ENCODE data around the gene C1QC. TPM values are rescaled to one million over a fixed set of nuclear protein-coding genes. Genes with fewer than 3 reads are reported as not detected.

C1QC gene
- total and polyA plus RNA-seq, 2 of the 8 experiments (the other 6 are each of a cell fraction or from before 2014, with no cell fraction given) = not detected

DNA sequence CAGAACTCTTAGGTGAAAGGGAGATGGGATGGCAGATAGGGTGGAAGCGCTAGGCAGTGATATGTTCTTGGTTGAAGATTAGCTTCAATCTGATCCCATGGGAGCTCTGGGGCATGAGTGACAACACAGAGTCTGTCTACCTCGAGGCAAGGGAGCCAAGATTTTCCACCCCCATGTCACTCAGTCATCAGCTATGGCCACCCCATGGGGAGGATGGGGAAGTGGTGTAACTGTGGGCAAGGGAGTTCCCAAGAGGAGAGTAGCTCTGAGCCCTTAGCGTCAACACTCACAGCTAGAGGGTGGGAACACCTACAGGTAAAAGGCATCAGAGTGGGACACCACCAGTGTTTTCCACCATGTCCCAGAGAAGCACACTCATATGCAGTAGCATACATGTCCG is 37.3 kb upstream of the C1QC start:
- peaks cover 0 to 4% of the 10 kb centered on the region in 2 experiments for H4K20me1 ChIP-seq (replicated peaks in 1 of 2; ENCODE audit: control insufficient read depth in 1 of 2, insufficient read depth in 2 of 2, low read length in 2 of 2)
- no peak overlapping the region for H2BK20ac ChIP-seq (ENCODE audit: low read length)
- no peak overlapping the region for H3K56ac ChIP-seq (replicated peaks; ENCODE audit: insufficient read length, low read depth, low read length)
- no peaks in the 10 kb centered on the region for H3K36me3 ChIP-seq (ENCODE audit: control insufficient read depth in 2 of 4, insufficient read depth in 4 of 4, low read length in 3 of 4)
- H3K9me3 ChIP-seq (ENCODE audit: insufficient read depth in 2 of 2, low read depth in 1 of 2, low read length in 1 of 2) = no peaks in the 10 kb centered on the region
- H2BK15ac ChIP-seq (ENCODE audit: low read length) = no peak overlapping the region
- H3K79me2 ChIP-seq (ENCODE audit: control insufficient read depth in 1 of 2, insufficient read depth in 2 of 2, low read length in 2 of 2) = no peaks in the 10 kb centered on the region
- peaks cover 0 to 6% (median 3%) of the 10 kb centered on the region in 4 experiments for H3K4me1 ChIP-seq (replicated peaks in 1 of 4; ENCODE audit: control insufficient read depth in 3 of 4, insufficient read depth in 4 of 4, low read length in 3 of 4)
- no peak overlapping the region for H4K91ac ChIP-seq (replicated peaks; ENCODE audit: insufficient read length, low read length)
- no peak overlapping the region for H3K4me3 ChIP-seq (ENCODE audit: extremely low read depth in 1 of 4, insufficient read depth in 2 of 4, low read depth in 3 of 4, low read length in 4 of 4)
- no peaks in the 10 kb centered on the region for H3K79me1 ChIP-seq (ENCODE audit: low read depth, low read length)
- H3K23ac ChIP-seq (ENCODE audit: insufficient read length) = no peak overlapping the region
- no peak overlapping the region for H2BK120ac ChIP-seq (replicated peaks; ENCODE audit: low read depth, low read length)
- no peak overlapping the region for H3K4ac ChIP-seq (replicated peaks; ENCODE audit: insufficient read length, low read depth, low read length)
- POLR2A ChIA-PET (ENCODE audit: partially characterized antibody) = no interaction called here
- no peak overlapping the region for H2BK12ac ChIP-seq (ENCODE audit: low read depth, low read length)
- H3K27me3 ChIP-seq (replicated peaks in 1 of 4; ENCODE audit: control insufficient read depth in 3 of 4, extremely low read depth in 1 of 4, insufficient read depth in 3 of 4, low read length in 3 of 4) = peaks cover 0 to 7% (median 0%) of the 10 kb centered on the region in 4 experiments; a peak in 1 of 7 replicates
- no peak overlapping the region for H3K18ac ChIP-seq (ENCODE audit: extremely low read depth, low read length)
- no peak for TF ChIP-seq POU5F1 (IDR thresholded peaks at IDR 0.05; ENCODE audit: low read depth, low read length)
- TF ChIP-seq CEBPB (IDR thresholded peaks at IDR 0.05; ENCODE audit: low read depth, low read length) = no peak
- TF ChIP-seq EGR1 (IDR thresholded peaks at IDR 0.05; ENCODE audit: borderline replicate concordance, low read depth, low read length) = no peak
- TF ChIP-seq GABPA (IDR thresholded peaks at IDR 0.05; ENCODE audit: borderline replicate concordance, insufficient read depth, low read length) = no peak
- no peak for TF ChIP-seq RAD21 (IDR thresholded peaks at IDR 0.05 in 1 of 2, conservative IDR thresholded peaks at IDR 0.05 in 1 of 2; ENCODE audit: low read depth in 2 of 2, low read length in 2 of 2)
- TF ChIP-seq, protein P1, sequence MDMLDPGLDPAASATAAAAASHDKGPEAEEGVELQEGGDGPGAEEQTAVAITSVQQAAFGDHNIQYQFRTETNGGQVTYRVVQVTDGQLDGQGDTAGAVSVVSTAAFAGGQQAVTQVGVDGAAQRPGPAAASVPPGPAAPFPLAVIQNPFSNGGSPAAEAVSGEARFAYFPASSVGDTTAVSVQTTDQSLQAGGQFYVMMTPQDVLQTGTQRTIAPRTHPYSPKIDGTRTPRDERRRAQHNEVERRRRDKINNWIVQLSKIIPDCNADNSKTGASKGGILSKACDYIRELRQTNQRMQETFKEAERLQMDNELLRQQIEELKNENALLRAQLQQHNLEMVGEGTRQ (IDR thresholded peaks at IDR 0.05; ENCODE audit: low read length) = no peak
- no peak overlapping the region for H2AFZ ChIP-seq (ENCODE audit: low read length)
- WGBS, 2 experiments (ENCODE audit: extremely low coverage in 1 of 2, insufficient coverage in 1 of 2, insufficient read length in 1 of 2, insufficient replicate concordance in 2 of 2, low coverage in 1 of 2, low lambda C conversion rate in 2 of 2, missing lambda C conversion rate in 1 of 2) = 79% methylated on average over 4 of the region's 4 CpGs; no CpG with 5 or more reads in 1 of the 2 experiments
- CTCF ChIA-PET (ENCODE audit: partially characterized antibody) = interaction anchor here (1.8 to 2.2 kb wide), 2 partner anchors 14 to 33 kb away, joined by 5 to 6 read pairs; no protein-coding TSS in a partner anchor
- no peak overlapping the region for H3K14ac ChIP-seq (ENCODE audit: insufficient read length)
- H4K5ac ChIP-seq (ENCODE audit: insufficient read length, low read depth, low read length) = no peak overlapping the region
- no peak overlapping the region for H3K27ac ChIP-seq (ENCODE audit: low read depth, low read length)
- no peak overlapping the region for H2BK5ac ChIP-seq (ENCODE audit: low read depth, low read length)
- H2AK5ac ChIP-seq (ENCODE audit: low read depth, low read length) = no peak overlapping the region
- H3K4me2 ChIP-seq (ENCODE audit: insufficient read depth in 1 of 2, low read depth in 2 of 2, low read length in 2 of 2) = no peak overlapping the region
- no peak overlapping the region for H3K9ac ChIP-seq (replicated peaks in 1 of 4; ENCODE audit: extremely low read depth in 1 of 4, low read depth in 3 of 4, low read length in 3 of 4)
- DNase-seq (ENCODE audit: low read depth in 1 of 2, low spot score in 2 of 2) = no peak
- no peak overlapping the region for H4K8ac ChIP-seq (ENCODE audit: extremely low read depth, insufficient read depth, low read length)
- no peak for FAIRE-seq
- H3K23me2 ChIP-seq (ENCODE audit: low read depth, low read length) = no peaks in the 10 kb centered on the region; the same call in 1 of the 2 replicates

Measured in H1 (cell line).